Peyer's patch (tissue), 4 donors: ENCODE results near the gene KYAT1. TPM values are rescaled to one million over a fixed set of nuclear protein-coding genes. Genes with fewer than 3 reads are reported as not detected.

Experiments used
- DNase-seq, 3 donors: peaks; one replicate each; pipeline ENCODE4 v3.0.0-alpha.2; 2017 to 2019
- H3K27ac ChIP-seq, 4 donors: fragments of 200-600 bp; sonication (generic); one replicate each; pipeline ENCODE4 v1.5.1; 2016 to 2019
- H3K27me3 ChIP-seq, 2 donors: fragments of 200-600 bp; sonication (generic); one replicate each; pipeline ENCODE4 v1.5.1; 2019
- H3K36me3 ChIP-seq, 3 donors: fragments of 200-600 bp; sonication (generic); one replicate each; pipeline ENCODE4 v1.5.1; 2016 to 2019
- H3K4me1 ChIP-seq, 4 donors: fragments of 200-600 bp; sonication (generic); one replicate each; pipeline ENCODE4 v1.5.1; 2016 to 2019
- H3K4me3 ChIP-seq, 4 donors: fragments of 200-600 bp; sonication (generic); 1 replicate in 3 of 4; 2 replicates in 1 of 4; pipeline ENCODE4 v1.5.1; 2016 to 2019; ENCODE audit warnings: mild to moderate bottlenecking in 1 of 4
- H3K9me3 ChIP-seq, 4 donors: fragments of 200-600 bp; sonication (generic); one replicate each; pipeline ENCODE4 v1.5.1; 2016 to 2019; ENCODE audit warnings: mild to moderate bottlenecking in 1 of 4
- POLR2A ChIP-seq, 2 donors: fragments of 450-650 bp; IDR thresholded peaks; one replicate each; pipeline ENCODE4 v1.5.1; 2017; ENCODE audit warnings: antibody characterized with exemption in 2 of 2, mild to moderate bottlenecking in 2 of 2, moderate library complexity in 2 of 2
- total RNA-seq, 4 donors: library from RNA; depleted of rRNA; stranded (reverse); fragments of >200 nt; gene quantifications; one replicate each; pipeline ENCODE4 v1.1.0, GENCODE V29; 2016
- TF ChIP-seq, protein P1 (sequence below), 6 experiments: fragments of 450-650 bp in 4 of 6; fragments of 200-600 bp in 2 of 6; sonication (generic) in 1 of 6; IDR thresholded peaks; one replicate each; pipeline ENCODE4 v1.5.1; 2017 to 2019; ENCODE audit warnings: antibody characterized with exemption in 6 of 6, mild to moderate bottlenecking in 3 of 6, moderate library complexity in 1 of 6

Gene KYAT1
- total RNA-seq, 4 donors from 2014 or later: 4.6 to 14.9 (median 8.7) TPM

DNA sequence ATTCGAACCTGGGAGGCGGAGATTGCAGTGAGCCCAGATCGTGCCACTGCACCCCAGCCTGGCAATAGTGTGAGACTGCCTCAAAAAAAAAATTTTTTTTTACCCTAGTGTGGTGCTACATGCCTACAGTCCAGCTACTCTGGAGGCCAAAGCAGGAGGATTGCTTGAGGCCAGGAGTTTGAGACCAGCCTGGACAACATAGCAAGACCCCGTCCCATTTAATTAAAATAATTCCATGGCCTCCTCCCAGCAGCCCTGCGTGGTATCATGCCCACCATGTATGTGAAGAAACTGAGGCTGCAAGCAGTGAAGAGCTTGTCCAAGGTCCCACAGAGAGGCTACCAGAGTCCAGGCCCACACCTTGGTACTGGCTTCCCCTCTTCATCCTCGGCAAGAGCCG is 19.6 kb upstream of the KYAT1 start:
- H3K4me3 ChIP-seq: no peak overlapping the region
- DNase-seq: no peak
- peaks cover 0 to 14% (median 0%) of the 10 kb centered on the region in 3 donors for H3K36me3 ChIP-seq
- no peaks in the 10 kb centered on the region for H3K9me3 ChIP-seq
- TF ChIP-seq, protein P1, sequence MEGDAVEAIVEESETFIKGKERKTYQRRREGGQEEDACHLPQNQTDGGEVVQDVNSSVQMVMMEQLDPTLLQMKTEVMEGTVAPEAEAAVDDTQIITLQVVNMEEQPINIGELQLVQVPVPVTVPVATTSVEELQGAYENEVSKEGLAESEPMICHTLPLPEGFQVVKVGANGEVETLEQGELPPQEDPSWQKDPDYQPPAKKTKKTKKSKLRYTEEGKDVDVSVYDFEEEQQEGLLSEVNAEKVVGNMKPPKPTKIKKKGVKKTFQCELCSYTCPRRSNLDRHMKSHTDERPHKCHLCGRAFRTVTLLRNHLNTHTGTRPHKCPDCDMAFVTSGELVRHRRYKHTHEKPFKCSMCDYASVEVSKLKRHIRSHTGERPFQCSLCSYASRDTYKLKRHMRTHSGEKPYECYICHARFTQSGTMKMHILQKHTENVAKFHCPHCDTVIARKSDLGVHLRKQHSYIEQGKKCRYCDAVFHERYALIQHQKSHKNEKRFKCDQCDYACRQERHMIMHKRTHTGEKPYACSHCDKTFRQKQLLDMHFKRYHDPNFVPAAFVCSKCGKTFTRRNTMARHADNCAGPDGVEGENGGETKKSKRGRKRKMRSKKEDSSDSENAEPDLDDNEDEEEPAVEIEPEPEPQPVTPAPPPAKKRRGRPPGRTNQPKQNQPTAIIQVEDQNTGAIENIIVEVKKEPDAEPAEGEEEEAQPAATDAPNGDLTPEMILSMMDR (IDR thresholded peaks at IDR 0.05): no peak
- TF ChIP-seq POLR2A (IDR thresholded peaks at IDR 0.05): no peak
- H3K4me1 ChIP-seq: peaks cover 4 to 29% (median 15%) of the 10 kb centered on the region in 4 donors
- peak overlapping the region; percentile 79 to 89 (median 84) for H3K27ac ChIP-seq
- H3K27me3 ChIP-seq: no peaks in the 10 kb centered on the region

DNA sequence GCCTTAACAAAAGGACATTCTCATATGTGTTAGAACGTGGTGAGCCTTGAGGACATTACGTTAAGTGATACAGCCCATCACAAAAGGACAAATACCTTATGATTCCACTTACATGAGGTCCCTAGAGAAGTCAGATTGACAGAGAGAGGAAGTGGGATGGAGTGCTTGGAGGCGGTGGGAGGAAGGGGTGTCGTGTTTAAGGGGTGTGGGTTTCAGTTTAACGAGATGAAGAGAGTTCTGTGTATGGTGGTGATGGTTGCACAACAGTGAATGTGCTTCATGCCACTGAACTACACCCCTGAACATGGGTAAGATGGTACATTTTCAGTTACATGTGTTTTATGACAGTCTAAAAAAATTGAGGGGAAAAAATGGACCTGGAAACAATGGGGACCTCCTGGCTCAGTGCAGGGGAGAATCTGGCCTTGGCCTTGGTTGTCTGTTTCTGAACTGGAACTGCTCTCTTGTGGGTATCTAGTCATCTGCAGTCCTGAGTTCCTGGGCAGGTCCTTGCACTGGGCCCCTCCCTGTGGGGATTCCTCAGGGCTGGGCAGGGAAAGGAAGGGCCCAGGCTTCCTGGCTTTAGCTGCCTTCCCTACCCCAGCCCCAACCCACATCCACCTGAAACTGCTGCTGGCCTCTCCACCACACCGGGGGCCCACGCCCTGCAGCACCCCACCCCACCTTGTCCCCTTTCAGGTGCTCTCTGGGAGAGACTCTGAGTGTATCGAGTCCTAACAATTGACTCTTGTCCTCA is 18.0 kb upstream of the KYAT1 start:
- no peak overlapping the region for H3K4me3 ChIP-seq
- DNase-seq: no peak
- peaks cover 0 to 30% (median 0%) of the 10 kb centered on the region in 3 donors for H3K36me3 ChIP-seq
- peaks cover 4 to 29% (median 15%) of the 10 kb centered on the region in 4 donors for H3K4me1 ChIP-seq
- H3K9me3 ChIP-seq: no peaks in the 10 kb centered on the region
- no peak for TF ChIP-seq POLR2A (IDR thresholded peaks at IDR 0.05)
- TF ChIP-seq, protein P1 (IDR thresholded peaks at IDR 0.05): no peak
- H3K27ac ChIP-seq: peak overlapping the region; percentile 39 to 58 (median 49)
- H3K27me3 ChIP-seq: no peaks in the 10 kb centered on the region

DNA sequence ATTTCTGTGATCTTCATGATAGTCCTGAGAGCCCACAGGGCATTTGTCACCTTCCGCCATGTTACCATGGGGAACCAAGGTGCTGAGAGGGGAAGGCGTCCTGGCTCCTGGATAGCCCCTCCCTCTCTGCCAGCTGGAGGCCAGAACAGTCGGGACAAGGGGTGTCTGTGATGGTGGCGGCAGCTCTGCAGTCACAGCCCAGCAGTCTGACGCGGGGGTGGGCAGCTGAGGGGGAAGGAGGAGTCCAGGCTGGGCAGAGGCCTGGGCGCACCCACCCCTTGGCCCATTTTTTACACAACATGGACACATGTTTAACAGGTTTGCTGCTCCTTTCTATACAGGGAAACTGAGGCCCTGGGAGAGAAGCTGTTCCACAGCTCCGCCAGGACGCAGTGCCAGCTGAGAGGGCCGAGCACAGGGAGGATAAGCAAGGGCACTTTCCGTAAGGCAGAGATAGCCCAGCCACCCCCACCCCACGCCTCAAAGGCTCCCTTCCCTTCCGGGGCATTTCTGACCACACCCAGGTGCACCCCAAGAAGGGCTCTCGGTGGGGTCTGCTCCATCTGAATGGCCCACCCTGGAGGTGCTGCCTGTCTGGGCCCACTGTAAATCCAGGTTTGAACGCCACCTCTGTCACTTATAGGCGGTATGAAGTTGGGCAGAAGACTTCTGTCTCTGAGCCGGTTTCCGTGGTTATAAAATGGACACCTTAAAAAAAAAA is 17.3 kb upstream of the KYAT1 start:
- no peaks in the 10 kb centered on the region for H3K27me3 ChIP-seq
- H3K4me1 ChIP-seq: peaks cover 4 to 29% (median 15%) of the 10 kb centered on the region in 4 donors
- no peaks in the 10 kb centered on the region for H3K9me3 ChIP-seq
- no peak for DNase-seq
- peak overlapping the region in 3 of 4 donors; percentile 39 to 58 (median 54) for H3K27ac ChIP-seq
- no peak overlapping the region for H3K4me3 ChIP-seq
- TF ChIP-seq, protein P1 (IDR thresholded peaks at IDR 0.05): no peak
- no peak for TF ChIP-seq POLR2A (IDR thresholded peaks at IDR 0.05)
- peaks cover 0 to 32% (median 0%) of the 10 kb centered on the region in 3 donors for H3K36me3 ChIP-seq

GRCh38 chr9:128898382-128898781 is 16.6 kb upstream of the KYAT1 start:
- TF ChIP-seq, protein P1 (IDR thresholded peaks at IDR 0.05): no peak
- no peak for TF ChIP-seq POLR2A (IDR thresholded peaks at IDR 0.05)
- H3K27me3 ChIP-seq: no peaks in the 10 kb centered on the region
- no peaks in the 10 kb centered on the region for H3K9me3 ChIP-seq
- DNase-seq: no peak
- peaks cover 0 to 35% (median 0%) of the 10 kb centered on the region in 3 donors for H3K36me3 ChIP-seq
- H3K4me1 ChIP-seq: peaks cover 4 to 29% (median 15%) of the 10 kb centered on the region in 4 donors
- peak overlapping the region in 1 of 4 donors; percentile 58 for H3K27ac ChIP-seq
- H3K4me3 ChIP-seq: no peak overlapping the region

DNA sequence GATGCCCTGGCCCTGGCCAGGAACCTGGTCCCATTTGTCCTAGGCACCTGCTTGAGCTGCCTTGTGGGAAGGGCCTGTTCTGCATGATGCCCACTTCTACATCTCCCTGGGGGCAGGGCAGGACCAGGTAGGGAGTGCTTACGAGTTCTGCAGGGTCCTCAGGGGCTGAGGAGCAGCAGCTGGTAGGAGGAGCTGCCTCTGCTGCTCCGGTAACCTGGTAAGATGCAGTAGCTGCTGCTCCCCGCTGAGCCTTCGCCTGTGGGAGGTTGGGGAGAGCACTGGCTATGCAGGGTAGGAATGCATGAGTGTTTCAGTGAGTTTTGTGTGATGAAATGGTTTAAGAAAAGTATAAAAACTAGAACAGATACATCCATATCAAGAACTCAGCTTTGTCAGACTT is 13.8 kb upstream of the KYAT1 start:
- TF ChIP-seq, protein P1 (IDR thresholded peaks at IDR 0.05): no peak
- TF ChIP-seq POLR2A (IDR thresholded peaks at IDR 0.05): no peak
- no peak for DNase-seq
- H3K4me3 ChIP-seq: no peak overlapping the region
- peak overlapping the region in 1 of 4 donors; percentile 19 for H3K27ac ChIP-seq
- H3K9me3 ChIP-seq: no peaks in the 10 kb centered on the region
- H3K27me3 ChIP-seq: no peaks in the 10 kb centered on the region
- H3K36me3 ChIP-seq: peaks cover 0 to 39% (median 0%) of the 10 kb centered on the region in 3 donors
- H3K4me1 ChIP-seq: peaks cover 0 to 23% (median 9%) of the 10 kb centered on the region in 4 donors
